T-helper 1 cell treated with Interleukin-12 subunit alpha and Interleukin-12 subunit beta and Interleukin-4 antibody, amounts not matched to agents 30 μg/mL and 1 μg/mL, for 36 hours (primary cell): ENCODE results near the gene PON1.

Experiments
- H3K27ac Mint-ChIP-seq: one replicate; pipeline ENCODE4 v1.8.0; 2021; ENCODE audit warnings: mild to moderate bottlenecking, mixed read lengths
- H3K27me3 Mint-ChIP-seq: one replicate; pipeline ENCODE4 v1.8.0; 2021; ENCODE audit warnings: low read depth, mixed read lengths
- H3K36me3 Mint-ChIP-seq: one replicate; pipeline ENCODE4 v1.8.0; 2021; ENCODE audit warnings: low read depth, mixed read lengths
- H3K4me1 Mint-ChIP-seq: one replicate; pipeline ENCODE4 v1.8.0; 2021; ENCODE audit warnings: low read depth, mixed read lengths
- H3K4me3 Mint-ChIP-seq: one replicate; pipeline ENCODE4 v1.8.0; 2021; ENCODE audit warnings: mild to moderate bottlenecking, moderate library complexity, mixed read lengths
- H3K9me3 Mint-ChIP-seq: one replicate; pipeline ENCODE4 v1.8.0; 2021; ENCODE audit warnings: mixed read lengths

PON1 gene

DNA sequence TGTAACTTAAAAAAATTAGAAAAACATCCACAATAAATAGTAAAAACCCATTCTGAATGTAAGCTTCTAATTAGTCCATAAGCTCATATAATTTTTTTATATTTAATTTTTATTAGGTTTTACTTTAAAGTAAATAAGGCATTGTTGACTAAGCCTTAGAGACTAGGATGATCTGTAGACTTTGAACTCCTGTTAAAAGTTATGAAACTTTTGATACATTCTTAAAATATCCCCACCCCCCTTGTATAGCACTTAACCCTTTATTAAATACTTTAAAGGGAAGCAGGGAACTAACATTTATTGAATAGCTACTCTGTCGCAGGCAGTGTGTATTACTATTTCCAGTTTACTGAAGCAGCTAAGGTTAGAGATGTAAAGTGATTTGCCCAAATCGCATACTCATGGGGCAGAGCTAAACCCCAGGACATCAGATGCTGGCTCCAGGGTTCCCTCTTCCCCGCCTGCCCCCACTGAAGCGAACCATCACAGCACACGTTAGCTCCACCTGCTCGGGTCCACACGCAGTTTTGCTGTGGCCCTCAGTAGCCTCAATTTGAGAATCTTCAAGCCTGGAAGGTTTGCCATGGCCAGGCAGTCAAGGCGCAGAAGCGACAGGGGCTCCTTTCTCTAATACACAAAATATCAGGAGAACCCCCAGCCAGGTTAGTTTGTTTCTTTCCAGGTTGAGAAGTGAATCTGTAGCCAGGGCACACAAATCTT lies 762 bp downstream of the PON1 start:
- Mint-ChIP-seq H3K4me1 (peaks cover 2% of the 10 kb centered on the region), H3K4me3 (no peak overlapping the region), H3K9me3 (peaks cover 4% of the 10 kb centered on the region), H3K36me3 (peaks cover 2% of the 10 kb centered on the region), H3K27ac (no peak overlapping the region), H3K27me3 (peaks cover 13% of the 10 kb centered on the region)

DNA sequence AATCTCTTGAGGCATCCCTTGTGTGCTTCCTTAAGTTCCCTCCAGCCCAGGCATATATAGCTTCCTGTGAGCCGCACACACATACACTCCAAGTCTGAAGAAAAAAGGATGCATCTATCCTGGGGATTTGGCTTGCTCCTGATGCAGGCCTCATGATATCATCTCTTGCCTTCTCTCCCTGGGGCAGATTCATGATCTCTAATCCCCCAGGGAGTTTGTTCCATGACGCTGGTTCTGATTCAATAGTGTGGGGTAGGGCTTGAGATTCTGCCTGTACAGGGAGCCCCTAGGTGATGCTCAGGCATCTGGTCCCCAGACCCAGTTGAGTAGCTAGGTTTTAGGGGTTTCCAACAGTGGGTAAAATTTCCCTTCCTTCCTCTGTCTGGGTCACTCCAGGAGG lies 1.5 kb downstream of the PON1 start:
- Mint-ChIP-seq H3K36me3 (peaks cover 2% of the 10 kb centered on the region), H3K4me3 (no peak overlapping the region), H3K4me1 (peaks cover 2% of the 10 kb centered on the region)

DNA sequence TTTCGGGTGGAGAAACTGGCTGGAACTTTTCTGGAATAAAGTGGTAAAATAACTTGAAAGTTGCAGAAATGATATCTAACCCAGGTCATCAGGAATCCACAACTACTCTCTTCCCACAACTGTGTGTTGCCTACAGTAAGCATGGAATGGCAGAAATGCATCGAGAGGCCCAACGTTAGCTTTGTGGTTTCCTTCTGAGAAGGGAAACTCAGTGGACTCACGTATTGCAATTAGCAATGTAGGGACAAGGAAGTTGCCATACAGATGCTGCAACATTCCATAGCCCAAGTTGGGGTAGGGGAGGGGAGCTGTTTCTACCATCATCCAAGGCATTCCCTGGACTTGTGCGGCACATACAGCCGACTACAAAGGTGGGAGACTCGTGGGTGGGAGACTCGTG lies 1.9 kb downstream of the PON1 start:
- H3K4me3 Mint-ChIP-seq: no peak overlapping the region
- peaks cover 13% of the 10 kb centered on the region for H3K27me3 Mint-ChIP-seq
- no peak overlapping the region for H3K27ac Mint-ChIP-seq
- H3K4me1 Mint-ChIP-seq: peaks cover 2% of the 10 kb centered on the region
- peaks cover 2% of the 10 kb centered on the region for H3K36me3 Mint-ChIP-seq
- H3K9me3 Mint-ChIP-seq: no peaks in the 10 kb centered on the region

More for the DNA sequence above, 1.5 kb downstream of the PON1 start:
- Mint-ChIP-seq H3K9me3 (peaks cover 2% of the 10 kb centered on the region), H3K27me3 (peaks cover 13% of the 10 kb centered on the region), H3K27ac (no peak overlapping the region)

DNA sequence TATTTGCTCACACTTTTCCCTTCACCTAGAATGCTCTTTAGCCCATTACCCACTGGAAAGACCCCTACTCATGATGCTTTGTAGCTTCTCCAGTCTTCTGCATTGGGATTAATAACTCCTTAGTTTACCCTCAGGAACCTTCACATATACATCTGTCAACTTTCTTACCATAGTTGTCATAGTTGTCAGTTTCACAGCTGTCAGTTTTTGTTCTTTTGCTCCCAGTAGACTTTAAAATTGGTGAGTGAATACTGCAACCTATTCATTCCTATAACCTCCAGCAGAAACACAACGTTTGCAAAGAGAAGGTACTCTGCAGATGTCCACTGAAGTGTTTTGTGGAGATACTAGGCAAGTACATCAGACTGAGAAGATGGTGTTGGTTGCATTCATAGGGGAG lies 2.6 kb downstream of the PON1 start:
- H3K4me3 Mint-ChIP-seq: no peak overlapping the region
- H3K36me3 Mint-ChIP-seq: no peaks in the 10 kb centered on the region
- no peak overlapping the region for H3K27ac Mint-ChIP-seq
- peaks cover 13% of the 10 kb centered on the region for H3K27me3 Mint-ChIP-seq
- H3K4me1 Mint-ChIP-seq: peaks cover 2% of the 10 kb centered on the region
- H3K9me3 Mint-ChIP-seq: no peaks in the 10 kb centered on the region

DNA sequence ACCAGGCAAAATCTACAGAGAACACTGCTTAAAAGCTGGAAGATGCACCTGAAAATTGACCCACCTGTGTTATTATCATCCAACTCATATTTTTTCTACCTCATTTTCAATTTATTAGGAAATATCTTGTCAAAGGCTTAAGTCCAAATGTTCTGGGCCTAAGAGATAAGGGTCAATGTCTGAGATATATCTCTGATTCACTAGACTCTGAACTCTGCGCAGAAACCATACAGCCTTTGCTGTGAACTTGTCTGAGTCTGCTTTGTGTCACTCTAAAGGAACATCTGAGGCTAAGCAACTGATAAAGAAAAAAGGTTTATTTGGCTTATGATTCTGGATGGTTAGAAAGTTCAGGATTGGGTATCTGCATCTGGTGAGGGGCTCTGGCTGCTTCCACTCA lies 3.7 kb downstream of the PON1 start:
- H3K36me3 Mint-ChIP-seq: no peaks in the 10 kb centered on the region
- no peak overlapping the region for H3K27ac Mint-ChIP-seq
- no peaks in the 10 kb centered on the region for H3K9me3 Mint-ChIP-seq
- no peak overlapping the region for H3K4me3 Mint-ChIP-seq
- peaks cover 10% of the 10 kb centered on the region for H3K27me3 Mint-ChIP-seq
- peaks cover 2% of the 10 kb centered on the region for H3K4me1 Mint-ChIP-seq

DNA sequence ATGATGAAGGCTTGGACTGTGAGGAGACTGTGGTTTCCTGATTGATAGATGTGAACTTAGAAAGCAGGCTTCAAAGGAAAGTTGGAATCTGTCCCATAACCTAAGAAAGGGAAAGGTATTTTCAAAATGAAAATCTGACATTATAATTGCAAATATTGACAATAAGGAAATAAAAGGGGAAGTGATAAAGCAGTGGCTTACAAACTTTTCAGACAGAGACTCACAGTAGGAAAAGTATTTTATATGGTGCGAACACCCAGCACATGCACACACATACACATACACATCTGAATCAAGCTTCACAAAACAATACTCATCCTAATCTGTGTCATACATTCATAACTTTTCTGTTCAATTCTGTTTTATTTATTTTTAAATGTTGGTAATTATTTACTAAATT lies 4.8 kb downstream of the PON1 start:
- no peaks in the 10 kb centered on the region for H3K4me1 Mint-ChIP-seq
- H3K27ac Mint-ChIP-seq: no peak overlapping the region
- no peaks in the 10 kb centered on the region for H3K36me3 Mint-ChIP-seq
- H3K27me3 Mint-ChIP-seq: peaks cover 3% of the 10 kb centered on the region
- no peak overlapping the region for H3K4me3 Mint-ChIP-seq
- no peaks in the 10 kb centered on the region for H3K9me3 Mint-ChIP-seq

DNA sequence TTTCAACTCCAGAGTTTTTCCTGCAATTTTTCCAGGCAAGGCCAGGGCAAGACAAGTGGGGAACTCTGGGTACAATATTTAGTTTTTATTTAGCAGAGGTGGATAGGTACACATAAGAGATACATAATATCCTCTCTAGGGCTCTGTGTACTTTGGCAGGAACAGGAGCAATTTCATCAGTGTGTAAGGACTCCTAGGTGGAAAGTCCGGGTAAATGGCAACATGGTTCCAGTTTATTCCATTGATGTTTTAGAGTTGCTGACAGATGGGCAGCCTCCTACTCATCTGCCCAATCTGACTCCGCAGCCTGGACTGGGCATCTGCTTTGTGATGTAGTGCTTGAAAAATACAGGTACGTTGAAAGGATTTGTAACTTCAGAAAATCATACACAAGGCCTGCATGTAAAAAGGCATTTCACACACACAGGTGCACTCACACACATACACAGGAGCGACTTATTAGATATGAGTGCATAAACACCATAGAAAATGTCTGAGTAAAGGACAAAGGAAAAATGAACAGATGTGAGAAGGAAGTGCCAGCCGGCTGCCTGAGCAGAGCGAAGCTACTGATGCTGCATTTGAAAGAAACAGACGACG lies 5.7 kb downstream of the PON1 start:
- Mint-ChIP-seq H3K27ac (no peak overlapping the region), H3K27me3 (peaks cover 3% of the 10 kb centered on the region), H3K4me1 (no peaks in the 10 kb centered on the region), H3K36me3 (no peaks in the 10 kb centered on the region), H3K9me3 (no peaks in the 10 kb centered on the region), H3K4me3 (no peak overlapping the region)

DNA sequence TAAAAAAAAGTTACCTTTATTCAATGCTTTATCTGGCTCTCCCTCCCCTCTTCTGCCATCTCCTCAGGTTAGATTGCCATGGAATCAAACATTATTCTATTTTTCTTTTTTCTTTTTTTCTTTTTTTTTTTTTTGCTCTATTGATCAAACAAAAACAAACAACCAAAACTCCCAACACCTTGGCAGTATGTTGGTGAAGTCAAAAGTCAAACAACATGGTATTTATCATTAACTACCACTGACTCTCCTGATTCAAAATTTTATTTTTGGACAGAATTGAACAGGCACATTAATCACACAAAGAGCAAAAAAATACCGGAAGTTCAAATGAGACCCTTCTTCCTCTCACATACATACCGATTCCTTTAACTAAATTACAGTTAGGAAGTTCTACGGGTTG lies 6.4 kb downstream of the PON1 start:
- Mint-ChIP-seq H3K36me3 (no peaks in the 10 kb centered on the region), H3K4me1 (no peaks in the 10 kb centered on the region), H3K9me3 (no peaks in the 10 kb centered on the region), H3K27me3 (peaks cover under 1% of the 10 kb centered on the region), H3K27ac (no peak overlapping the region), H3K4me3 (no peak overlapping the region)

DNA sequence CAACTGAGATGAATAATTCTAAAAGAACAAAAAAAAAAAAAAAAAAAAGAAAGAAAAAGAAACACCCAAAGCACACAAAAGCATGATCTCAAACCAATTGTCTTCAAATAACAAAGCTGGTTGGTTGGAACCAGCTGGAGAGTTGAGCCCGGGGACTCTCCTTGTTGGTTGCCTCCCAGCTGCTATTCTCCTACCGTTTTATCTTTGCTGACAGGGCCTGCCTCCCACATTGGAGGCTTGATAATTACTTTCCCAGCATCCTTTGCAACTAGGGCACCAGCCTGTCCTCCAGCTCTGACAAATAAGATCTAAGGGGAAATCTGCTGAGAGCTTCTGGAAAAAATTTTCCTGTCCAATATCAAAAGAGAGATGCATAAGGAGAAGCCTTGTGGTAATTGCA lies 6.8 kb downstream of the PON1 start:
- Mint-ChIP-seq H3K4me1 (no peaks in the 10 kb centered on the region), H3K4me3 (no peak overlapping the region), H3K36me3 (no peaks in the 10 kb centered on the region), H3K27me3 (no peaks in the 10 kb centered on the region), H3K9me3 (no peaks in the 10 kb centered on the region), H3K27ac (no peak overlapping the region)

DNA sequence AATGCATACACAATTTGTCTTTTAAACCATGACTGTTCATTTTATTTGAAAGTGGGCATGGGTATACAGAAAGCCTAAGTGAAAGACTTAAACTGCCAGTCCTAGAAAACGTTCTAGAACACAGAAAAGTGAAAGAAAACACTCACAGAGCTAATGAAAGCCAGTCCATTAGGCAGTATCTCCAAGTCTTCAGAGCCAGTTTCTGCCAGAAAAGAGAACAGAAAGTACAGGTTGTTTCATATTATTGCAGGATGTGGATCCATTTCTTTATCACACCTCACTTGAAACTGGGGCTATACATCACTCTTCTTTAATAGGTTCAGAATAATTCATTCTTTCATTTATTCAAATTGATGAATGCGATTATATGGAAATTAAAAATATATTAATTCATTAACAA lies 7.7 kb downstream of the PON1 start:
- H3K27ac Mint-ChIP-seq: no peak overlapping the region
- H3K4me3 Mint-ChIP-seq: no peak overlapping the region
- H3K27me3 Mint-ChIP-seq: no peaks in the 10 kb centered on the region
- H3K4me1 Mint-ChIP-seq: no peaks in the 10 kb centered on the region
- no peaks in the 10 kb centered on the region for H3K36me3 Mint-ChIP-seq
- H3K9me3 Mint-ChIP-seq: no peaks in the 10 kb centered on the region

DNA sequence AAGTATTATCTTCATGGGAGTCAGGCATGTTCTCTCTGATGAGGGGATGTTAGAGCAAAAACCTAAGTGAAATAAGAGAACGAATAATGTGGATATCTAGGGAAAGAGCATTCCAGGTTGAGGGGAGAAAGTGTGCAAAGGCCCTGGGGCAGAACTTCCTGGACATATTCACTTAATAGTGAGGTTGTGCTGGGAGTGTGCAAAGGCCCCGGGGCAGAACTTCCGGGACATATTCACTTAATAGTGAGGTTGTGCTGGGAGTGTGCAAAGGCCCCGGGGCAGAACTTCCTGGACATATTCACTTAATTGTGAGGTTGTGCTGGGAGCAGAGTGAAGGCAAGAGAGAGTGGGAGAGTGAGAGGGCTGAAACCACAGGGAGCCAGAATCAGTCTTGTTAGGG lies 11.8 kb downstream of the PON1 start:
- Mint-ChIP-seq H3K27me3 (peaks cover 10% of the 10 kb centered on the region), H3K9me3 (no peaks in the 10 kb centered on the region), H3K4me1 (no peaks in the 10 kb centered on the region), H3K4me3 (no peak overlapping the region), H3K36me3 (no peaks in the 10 kb centered on the region), H3K27ac (no peak overlapping the region)

DNA sequence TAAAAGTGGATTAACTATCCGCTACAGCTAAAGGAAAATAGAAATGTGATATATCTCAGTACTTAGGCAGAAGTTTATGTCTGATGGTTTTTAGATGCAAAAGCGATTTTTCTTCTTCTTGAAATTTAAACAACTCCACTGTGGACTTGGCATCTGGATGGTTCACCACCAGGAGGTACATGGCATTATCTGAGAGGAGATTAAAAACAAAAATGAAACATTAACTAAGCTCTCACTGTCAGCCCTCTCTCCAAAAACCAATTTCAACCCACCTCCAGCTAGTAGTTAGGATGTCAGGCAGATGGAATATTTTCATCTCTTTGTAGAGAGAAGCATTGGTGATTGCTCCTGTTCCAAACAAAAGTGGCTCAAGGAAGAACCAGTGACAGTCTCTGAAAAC lies 12.9 kb downstream of the PON1 start:
- no peak overlapping the region for H3K4me3 Mint-ChIP-seq

DNA sequence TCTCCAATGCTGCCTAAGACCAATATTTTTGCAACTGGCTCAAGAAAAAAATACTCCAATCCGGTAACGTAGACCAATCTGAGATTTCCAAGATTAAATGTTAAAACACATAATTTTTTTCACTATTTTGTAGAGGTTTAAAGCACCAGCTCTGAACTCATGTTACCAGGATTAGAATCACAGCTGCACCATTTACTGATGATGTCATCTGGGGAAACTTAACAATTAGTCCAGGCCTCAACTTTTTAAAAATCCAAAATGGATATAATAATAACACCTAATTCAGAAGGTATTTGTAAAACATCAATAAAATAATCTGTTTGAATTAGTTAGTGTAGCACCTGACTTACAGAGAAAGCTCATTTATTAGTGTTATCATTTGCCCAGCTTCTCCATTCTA lies 14.4 kb downstream of the PON1 start:
- Mint-ChIP-seq H3K9me3 (no peaks in the 10 kb centered on the region), H3K4me1 (no peaks in the 10 kb centered on the region), H3K36me3 (no peaks in the 10 kb centered on the region), H3K27ac (no peak overlapping the region), H3K4me3 (no peak overlapping the region), H3K27me3 (peaks cover 13% of the 10 kb centered on the region)

More for the DNA sequence above, 12.9 kb downstream of the PON1 start:
- no peaks in the 10 kb centered on the region for H3K36me3 Mint-ChIP-seq
- no peaks in the 10 kb centered on the region for H3K9me3 Mint-ChIP-seq
- H3K27ac Mint-ChIP-seq: no peak overlapping the region
- H3K27me3 Mint-ChIP-seq: peaks cover 10% of the 10 kb centered on the region
- no peaks in the 10 kb centered on the region for H3K4me1 Mint-ChIP-seq

DNA sequence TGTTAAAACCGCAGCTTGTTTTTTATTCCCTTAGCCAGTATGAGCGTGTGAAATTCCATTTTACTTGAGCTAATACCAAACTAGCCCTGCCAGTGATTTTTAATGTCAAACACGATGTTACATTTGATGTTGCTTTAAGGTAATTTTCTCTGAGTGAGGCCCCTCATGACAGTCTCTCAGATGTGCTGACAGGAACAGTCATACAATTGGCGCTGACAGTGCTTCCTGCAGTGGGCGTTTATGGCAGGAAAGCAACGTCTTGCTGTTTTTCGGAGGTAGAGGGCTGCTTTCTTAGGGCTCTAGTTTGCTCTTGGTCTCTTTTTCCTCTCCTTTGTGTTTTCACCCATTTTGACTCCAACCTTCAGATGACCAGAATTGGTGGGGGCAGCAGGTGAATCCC lies 19.3 kb downstream of the PON1 start:
- Mint-ChIP-seq H3K4me1 (no peaks in the 10 kb centered on the region), H3K27ac (no peak overlapping the region), H3K27me3 (peaks cover 7% of the 10 kb centered on the region)

DNA sequence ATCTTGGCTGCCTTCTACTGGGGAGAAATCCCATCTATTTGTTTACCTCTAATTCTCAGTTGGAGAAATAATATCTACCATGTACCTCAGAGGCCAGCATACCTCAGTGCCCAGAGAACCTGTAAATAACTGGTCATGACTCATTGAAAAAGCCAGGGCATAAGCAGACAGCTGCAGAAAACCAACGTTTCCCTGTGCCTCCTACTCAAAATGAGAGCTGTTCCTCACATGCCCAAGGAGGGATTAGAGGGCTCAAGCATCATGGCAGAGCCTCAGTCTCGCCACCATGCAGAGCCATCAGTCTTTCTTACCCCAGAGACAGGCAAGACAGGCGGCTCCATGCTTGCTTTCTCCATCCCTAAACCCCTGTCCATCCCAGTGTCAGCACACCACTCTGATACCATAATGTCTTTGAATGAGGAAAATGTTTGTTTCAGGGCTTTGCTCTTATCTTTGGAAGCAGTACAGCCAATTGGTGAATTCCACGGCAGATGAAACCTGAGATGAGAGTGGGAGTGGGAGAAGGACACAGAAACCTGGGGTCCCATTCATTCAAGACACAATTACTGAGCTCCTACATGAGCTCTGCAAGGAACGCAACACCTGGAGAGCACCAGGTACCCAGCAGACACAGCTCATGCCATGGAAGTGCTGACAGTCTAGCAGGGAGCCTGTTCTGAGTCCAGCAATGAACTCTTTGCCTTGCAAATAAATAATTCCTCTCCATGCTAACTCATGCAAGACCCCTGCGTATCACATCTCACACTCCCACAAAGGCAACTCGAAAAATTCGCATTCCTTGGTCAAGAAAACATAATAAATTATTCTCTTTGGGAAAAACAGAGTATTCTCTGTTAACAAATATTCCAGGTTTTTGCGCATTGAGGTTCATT lies 21.1 kb downstream of the PON1 start:
- peaks cover 3% of the 10 kb centered on the region for H3K27me3 Mint-ChIP-seq

More for the DNA sequence above, 19.3 kb downstream of the PON1 start:
- no peaks in the 10 kb centered on the region for H3K36me3 Mint-ChIP-seq
- H3K9me3 Mint-ChIP-seq: no peaks in the 10 kb centered on the region
- H3K4me3 Mint-ChIP-seq: no peak overlapping the region

More for the DNA sequence above, 21.1 kb downstream of the PON1 start:
- Mint-ChIP-seq H3K36me3 (no peaks in the 10 kb centered on the region), H3K4me3 (no peak overlapping the region), H3K9me3 (no peaks in the 10 kb centered on the region), H3K4me1 (no peaks in the 10 kb centered on the region), H3K27ac (no peak overlapping the region)
